ENCODE measurements around the gene NLN. TPM values are rescaled to one million over a fixed set of nuclear protein-coding genes. Genes with fewer than 3 reads are reported as not detected.

Gene NLN
- total and polyA plus RNA-seq, 2 donors (not counting 1 experiment from before 2014, with no cell fraction given): 1.7 to 6.8 TPM

GRCh38 chr5:65753189-65753588, 31.2 kb downstream of the NLN start:
- H3K27ac ChIP-seq (ENCODE audit: low read length in 2 of 2): no peak overlapping the region
- no peaks in the 10 kb centered on the region for H3K9me3 ChIP-seq (ENCODE audit: control extremely low read depth in 1 of 3, control insufficient read depth in 2 of 3, insufficient read depth in 1 of 3, low read length in 2 of 3)
- H3K4me2 ChIP-seq (replicated peaks; ENCODE audit: low read depth, low read length, poor library complexity, severe bottlenecking): no peak overlapping the region
- H3K36me3 ChIP-seq (replicated peaks in 1 of 2; ENCODE audit: control extremely low read depth in 1 of 2, control insufficient read depth in 1 of 2, extremely low read depth in 1 of 2, insufficient read depth in 2 of 2, low read length in 1 of 2): no peaks in the 10 kb centered on the region
- no peaks in the 10 kb centered on the region for H3K9me3 Mint-ChIP-seq (ENCODE audit: insufficient read depth)
- no peaks in the 10 kb centered on the region for H3K4me1 ChIP-seq (ENCODE audit: control insufficient read depth in 2 of 2, insufficient read depth in 2 of 2, low read length in 2 of 2)
- no peak for DNase-seq
- ChIA-PET POLR2A (no interaction called here), CTCF (no interaction called here)
- no peak overlapping the region for H3K9ac ChIP-seq (ENCODE audit: low read length)
- intact Hi-C loops (cut with micrococcal nuclease): no loop called here
- no peaks in the 10 kb centered on the region for H3K4me1 Mint-ChIP-seq
- no peak overlapping the region for H3K4me3 Mint-ChIP-seq
- no peaks in the 10 kb centered on the region for H4K20me1 ChIP-seq (ENCODE audit: control insufficient read depth, insufficient read depth, low read length, poor library complexity, severe bottlenecking)
- no peaks in the 10 kb centered on the region for H3K27me3 ChIP-seq (replicated peaks in 1 of 4; ENCODE audit: control extremely low read depth in 1 of 4, control insufficient read depth in 3 of 4, insufficient read depth in 4 of 4, low read length in 3 of 4)
- no peak for ATAC-seq (ENCODE audit: low read depth)
- TF ChIP-seq CTCF (IDR thresholded peaks at IDR 0.05) (no peak), EZH2 (IDR thresholded peaks at IDR 0.05; ENCODE audit: borderline replicate concordance, insufficient read depth, low read depth, low read length, poor library complexity, severe bottlenecking) (no peak)
- H3K79me2 ChIP-seq (ENCODE audit: control insufficient read depth, insufficient read depth, low read length): no peaks in the 10 kb centered on the region
- no peak overlapping the region for H3K27ac Mint-ChIP-seq
- H3K4me3 ChIP-seq (ENCODE audit: control extremely low read depth in 1 of 5, extremely low read depth in 1 of 5, insufficient read depth in 1 of 5, low read depth in 2 of 5, low read length in 4 of 5): no peak overlapping the region
- WGBS (ENCODE audit: insufficient coverage): 83% methylated on average over 1 of the region's 8 CpGs
- H3K27me3 Mint-ChIP-seq: no peaks in the 10 kb centered on the region
- no peak overlapping the region for H2AFZ ChIP-seq (ENCODE audit: insufficient read depth, low read depth, low read length, poor library complexity, severe bottlenecking)

GRCh38 chr5:65758546-65759144, 36.6 kb downstream of the NLN start:
- intact Hi-C loops (cut with micrococcal nuclease): no loop called here
- Mint-ChIP-seq H3K9me3 (ENCODE audit: insufficient read depth) (no peaks in the 10 kb centered on the region), H3K4me1 (peaks cover 1% of the 10 kb centered on the region), H3K27me3 (no peaks in the 10 kb centered on the region), H3K4me3 (no peak overlapping the region), H3K27ac (no peak overlapping the region)
- ChIA-PET POLR2A (no interaction called here), CTCF (interaction anchor here (1.2 to 1.3 kb wide), 2 partner anchors 18 to 23 kb away, joined by 3 to 4 read pairs; no protein-coding TSS in a partner anchor)
- Histone ChIP-seq H2AFZ (ENCODE audit: insufficient read depth, low read depth, low read length, poor library complexity, severe bottlenecking) (no peak overlapping the region), H3K9me3 (ENCODE audit: control extremely low read depth in 1 of 3, control insufficient read depth in 2 of 3, insufficient read depth in 1 of 3, low read length in 2 of 3) (no peaks in the 10 kb centered on the region), H3K27ac (ENCODE audit: low read length in 2 of 2) (no peak overlapping the region), H3K4me2 (replicated peaks; ENCODE audit: low read depth, low read length, poor library complexity, severe bottlenecking) (no peak overlapping the region), H3K9ac (ENCODE audit: low read length) (no peak overlapping the region), H3K4me3 (ENCODE audit: control extremely low read depth in 1 of 5, extremely low read depth in 1 of 5, insufficient read depth in 1 of 5, low read depth in 2 of 5, low read length in 4 of 5) (no peak overlapping the region), H3K79me2 (ENCODE audit: control insufficient read depth, insufficient read depth, low read length) (no peaks in the 10 kb centered on the region), H4K20me1 (ENCODE audit: control insufficient read depth, insufficient read depth, low read length, poor library complexity, severe bottlenecking) (no peaks in the 10 kb centered on the region), H3K36me3 (replicated peaks in 1 of 2; ENCODE audit: control extremely low read depth in 1 of 2, control insufficient read depth in 1 of 2, extremely low read depth in 1 of 2, insufficient read depth in 2 of 2, low read length in 1 of 2) (no peaks in the 10 kb centered on the region), H3K4me1 (ENCODE audit: control insufficient read depth in 2 of 2, insufficient read depth in 2 of 2, low read length in 2 of 2) (no peaks in the 10 kb centered on the region), H3K27me3 (replicated peaks in 1 of 4; ENCODE audit: control extremely low read depth in 1 of 4, control insufficient read depth in 3 of 4, insufficient read depth in 4 of 4, low read length in 3 of 4) (no peaks in the 10 kb centered on the region)
- ATAC-seq (ENCODE audit: low read depth) (no peak), DNase-seq (no peak)
- no CpG with 5 or more reads among the region's 4 CpGs for WGBS (ENCODE audit: insufficient coverage)
- TF ChIP-seq EZH2 (IDR thresholded peaks at IDR 0.05; ENCODE audit: borderline replicate concordance, insufficient read depth, low read depth, low read length, poor library complexity, severe bottlenecking): no peak
- TF ChIP-seq CTCF (IDR thresholded peaks at IDR 0.05): no peak

Measured in B cell (primary cell).